NOMO-1 treated with DMSO at 0.1 percent for 48 hours (cell line): ENCODE measurements around the gene APLN.

Source experiments
- DNase-seq: peaks from one replicate; lab custom pipeline; 2025; ENCODE audit not compliant: unreplicated experiment; lab: John Stamatoyannopoulos, UW

The APLN gene

DNA sequence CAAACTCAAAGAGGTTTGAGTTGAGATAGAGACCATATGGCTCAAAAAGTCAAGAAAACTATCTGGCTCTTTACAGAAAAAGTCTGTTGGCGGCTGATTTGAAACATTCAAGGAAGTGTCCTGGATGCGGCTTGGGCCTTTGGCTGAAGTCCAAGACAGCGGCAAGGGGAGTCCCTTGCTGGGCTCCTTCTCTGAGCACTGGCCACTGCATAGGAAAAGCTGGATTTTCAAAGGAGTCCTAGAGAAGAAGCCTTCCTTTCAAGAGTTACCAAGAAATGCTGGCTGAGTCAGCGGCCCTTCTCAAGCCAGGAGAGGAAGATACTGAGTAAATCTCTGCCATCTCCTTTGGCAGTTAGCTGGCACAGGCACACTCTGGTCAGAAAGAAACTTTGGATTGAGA lies 12.1 kb downstream of the APLN start:
- DNase-seq: no peak

DNA sequence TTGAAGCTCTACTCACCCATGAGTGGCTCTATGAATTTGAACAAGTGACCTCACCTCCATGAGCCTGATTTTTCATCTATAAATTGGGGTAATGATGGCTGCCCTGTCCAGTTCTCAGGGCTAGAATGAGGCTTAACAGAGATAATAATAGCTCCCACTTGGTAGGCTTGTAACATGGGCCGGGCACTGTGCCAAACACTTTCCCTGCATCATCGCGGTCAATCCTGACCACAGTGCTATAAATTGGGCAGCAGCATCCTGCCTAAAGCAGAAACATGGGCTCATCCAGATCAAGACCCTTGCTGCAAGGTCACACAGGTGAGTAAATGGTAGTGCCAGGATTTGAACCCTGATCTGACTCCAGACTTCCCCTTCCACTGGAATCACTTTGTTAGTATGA lies 12.8 kb downstream of the APLN start:
- DNase-seq: no peak

DNA sequence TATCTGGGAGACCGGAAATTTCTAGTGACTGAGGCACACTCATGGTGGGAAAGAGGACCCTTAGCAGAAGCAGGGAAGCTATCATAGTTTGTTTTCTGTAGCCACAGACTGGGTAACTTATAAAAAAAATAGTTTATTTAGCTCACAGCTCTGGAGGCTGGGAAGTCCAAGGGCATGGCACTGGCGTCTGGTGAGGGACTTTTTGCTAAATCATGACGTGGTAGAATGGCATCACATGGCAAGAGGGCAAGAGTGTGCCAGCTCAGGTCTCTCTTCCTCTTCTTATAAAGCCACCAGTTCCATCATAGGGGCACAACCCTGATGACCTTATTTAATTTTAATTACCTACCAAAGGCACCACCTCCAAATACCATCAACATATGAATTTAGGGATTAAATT lies 13.3 kb downstream of the APLN start:
- no peak for DNase-seq

DNA sequence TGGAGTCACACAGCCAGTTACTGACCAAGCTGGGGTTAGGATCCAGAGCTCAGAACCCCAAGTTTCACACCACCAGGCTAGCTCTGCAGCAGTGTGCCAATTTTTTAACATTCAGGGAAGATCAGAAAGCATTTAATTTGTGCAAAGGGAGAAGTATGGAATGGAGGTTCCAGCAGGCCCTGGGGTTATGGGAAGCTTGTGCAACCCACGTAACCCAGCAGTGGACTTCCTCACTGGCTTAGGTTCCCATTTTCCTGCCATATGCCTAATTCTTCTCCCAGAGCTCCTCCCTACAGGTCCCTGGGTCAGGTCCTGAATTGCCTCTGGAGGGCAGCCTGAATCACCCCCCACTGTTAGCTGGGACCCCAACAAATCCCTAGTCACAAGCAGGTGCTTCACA lies 14.0 kb downstream of the APLN start:
- DNase-seq: no peak

DNA sequence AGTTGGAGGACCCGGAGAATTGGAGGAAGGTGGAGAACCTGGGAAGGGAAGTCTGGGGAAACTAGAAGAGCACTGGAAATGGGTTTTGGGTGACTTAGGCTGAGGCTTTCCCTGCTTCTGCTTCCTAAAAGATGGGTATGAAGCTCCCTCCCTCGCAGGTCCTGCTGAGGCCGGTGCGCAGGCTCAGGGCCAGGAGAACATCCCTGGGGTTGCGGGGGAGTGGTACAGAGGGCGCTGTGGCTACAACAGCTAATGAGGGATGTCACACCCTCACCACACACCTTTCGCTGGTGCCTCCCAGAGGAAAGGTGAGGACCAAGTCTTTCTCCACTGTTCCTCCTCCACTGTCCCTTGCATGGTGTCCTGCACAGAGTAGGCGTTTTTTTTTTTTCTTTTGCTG lies 15.8 kb downstream of the APLN start:
- DNase-seq: no peak

DNA sequence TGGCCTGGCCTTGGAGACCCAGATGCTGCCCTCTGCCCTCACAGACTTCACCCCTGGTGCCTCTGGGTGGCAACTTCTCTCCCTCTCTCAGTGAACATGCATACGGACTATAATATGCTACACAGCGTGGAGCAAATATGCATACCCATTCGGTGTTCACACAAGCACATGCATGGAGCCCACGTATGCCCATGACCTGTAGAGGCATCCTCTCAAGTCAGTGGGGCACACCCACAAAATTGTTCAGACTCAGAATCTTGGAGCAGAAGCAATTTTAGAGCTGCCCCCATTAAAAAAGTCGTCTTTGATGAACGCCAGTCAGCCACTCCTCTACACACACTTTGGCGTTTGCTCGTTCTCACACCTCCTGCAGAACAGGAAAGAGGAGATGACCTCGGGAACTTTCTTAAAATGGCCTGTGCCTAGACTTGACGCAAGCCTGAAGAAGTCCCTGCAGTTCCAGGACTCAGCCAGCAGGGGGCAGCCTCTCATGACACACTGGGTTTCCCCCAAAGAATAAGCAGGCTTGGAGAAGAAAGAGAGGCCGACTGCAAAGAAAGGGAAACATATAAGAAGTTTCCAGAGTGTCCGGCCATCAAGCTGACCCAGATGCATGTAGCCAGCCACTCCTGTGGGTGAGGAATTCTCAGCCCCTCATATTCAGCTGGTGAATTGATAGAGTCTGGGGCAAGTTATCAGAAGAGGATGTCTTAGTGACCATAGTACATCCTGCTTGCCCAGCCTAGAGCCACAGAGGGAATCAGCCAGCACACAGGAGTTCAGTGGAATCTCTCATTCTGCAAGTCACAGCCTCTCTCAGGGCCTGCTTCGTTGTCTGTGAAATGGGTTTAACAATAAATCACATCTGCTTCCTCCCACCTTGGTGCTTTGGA lies 17.3 kb downstream of the APLN start:
- peak; percentile 54 for DNase-seq

DNA sequence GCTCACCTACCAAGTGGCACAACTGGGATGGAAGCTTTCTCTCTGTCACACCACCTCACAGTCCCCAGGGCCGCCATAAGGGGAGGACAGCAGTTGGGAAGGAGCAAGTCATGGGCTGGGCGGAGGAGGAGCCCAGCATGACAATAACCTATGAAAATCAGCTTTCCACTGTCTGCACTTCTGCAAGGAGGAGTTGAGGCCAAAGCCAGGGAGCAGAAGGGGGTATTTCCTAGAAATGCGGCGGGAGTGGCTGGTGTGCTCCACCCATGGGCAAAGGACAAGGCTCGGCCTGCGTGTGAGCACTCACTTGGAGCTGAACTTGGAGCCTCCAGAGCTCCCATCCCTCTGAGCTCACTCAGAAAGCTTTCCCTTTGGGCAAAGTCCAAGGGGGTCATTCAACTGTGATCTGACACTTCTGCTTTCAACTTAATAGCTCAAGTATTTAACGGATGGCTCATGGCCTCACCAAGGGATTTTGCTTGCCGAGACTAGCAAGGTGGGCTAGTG lies 18.5 kb downstream of the APLN start:
- no peak for DNase-seq

DNA sequence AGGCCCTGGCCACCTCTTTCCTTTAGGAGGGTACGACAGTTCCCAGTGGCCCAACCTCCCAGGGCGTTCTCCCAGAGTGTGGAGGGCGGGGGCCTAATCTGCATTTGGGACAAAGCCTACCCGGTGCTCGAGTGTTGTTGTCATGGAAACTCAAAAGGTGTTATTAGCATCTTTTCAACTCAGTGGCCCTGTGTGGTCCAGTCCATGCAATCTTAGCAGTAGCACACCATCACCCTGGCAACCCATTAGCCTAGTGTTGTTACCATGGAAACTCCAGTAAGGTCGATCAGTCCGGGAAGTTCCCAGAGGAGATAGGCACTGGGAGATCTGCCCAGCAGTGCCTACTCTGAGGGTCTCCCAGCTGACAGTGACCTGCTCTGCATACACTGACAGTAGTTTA lies 20.2 kb downstream of the APLN start:
- no peak for DNase-seq

DNA sequence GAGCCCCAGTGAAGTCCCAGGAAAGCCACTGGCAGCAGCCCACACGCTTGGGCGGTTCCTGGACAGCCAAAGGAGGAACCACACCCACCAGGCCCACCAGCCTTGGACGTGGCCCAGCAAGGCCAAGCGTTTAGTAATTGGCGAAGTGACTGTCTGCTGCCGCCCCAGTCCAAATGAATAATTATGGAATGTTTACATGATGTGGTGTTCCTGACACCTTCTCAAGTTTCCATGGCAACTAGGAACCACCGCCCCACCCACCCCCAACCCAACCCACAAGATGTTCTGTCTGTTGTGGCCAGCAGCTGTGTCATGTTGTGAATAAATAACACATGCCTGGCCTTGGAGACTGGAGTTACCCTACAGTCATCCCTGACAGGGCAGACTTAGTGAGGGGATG lies 22.3 kb downstream of the APLN start:
- no peak for DNase-seq

DNA sequence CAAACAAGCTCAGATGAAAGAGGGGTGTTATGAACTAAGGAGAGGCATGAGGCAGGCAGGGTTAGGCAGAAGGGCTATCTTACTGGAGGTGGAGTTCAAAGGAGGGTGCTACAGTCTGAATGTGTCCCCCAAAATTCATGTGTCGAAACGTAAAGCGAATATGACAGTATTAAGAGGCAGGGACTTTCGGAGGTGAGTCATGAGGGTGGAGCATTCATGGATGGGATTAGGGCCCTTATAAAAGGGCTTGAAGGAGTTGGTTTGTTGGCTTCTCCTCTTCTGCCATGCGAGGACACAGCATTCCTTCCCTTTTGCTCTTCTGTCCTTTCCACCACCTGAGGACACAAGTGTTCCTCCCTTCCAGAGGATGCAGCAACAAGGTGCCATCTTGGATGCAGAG lies 22.9 kb downstream of the APLN start:
- DNase-seq: no peak

DNA sequence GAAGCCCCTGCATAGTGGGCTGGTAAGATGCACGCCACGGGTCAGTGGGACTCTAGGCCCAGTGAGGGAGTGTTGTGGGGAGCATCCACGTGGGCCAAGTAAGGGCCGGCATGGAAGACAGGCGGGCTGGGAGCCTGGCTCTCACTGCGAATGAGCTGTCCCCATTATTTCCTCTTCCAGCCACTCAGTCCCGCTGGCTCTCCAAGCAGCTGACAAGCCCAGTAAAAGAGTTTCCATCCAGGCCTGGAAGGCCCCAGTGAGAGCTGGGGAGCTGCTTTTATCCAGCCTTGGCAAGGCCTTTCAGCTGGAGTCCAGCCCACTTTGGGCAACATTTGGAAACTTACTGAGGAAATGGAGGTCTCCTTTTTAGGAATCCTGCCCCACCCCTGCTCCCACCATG lies 24.9 kb downstream of the APLN start:
- no peak for DNase-seq

DNA sequence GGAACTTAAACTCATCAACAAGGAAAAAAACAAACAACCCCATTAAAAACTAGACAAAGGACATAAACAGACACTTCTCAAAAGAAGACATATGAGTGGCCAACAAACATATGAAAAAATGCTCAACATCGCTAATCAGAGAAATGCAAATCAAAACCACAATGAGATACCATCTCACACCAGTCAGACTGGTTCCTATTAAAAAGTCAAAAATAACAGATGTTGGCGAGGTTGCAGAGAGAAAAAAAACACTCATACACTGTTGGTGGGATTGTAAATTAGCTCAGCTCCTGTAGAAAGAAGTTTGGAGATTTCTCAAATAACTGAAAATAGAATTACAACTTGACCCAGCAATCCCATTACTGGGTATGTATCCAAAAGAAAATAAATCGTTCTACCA lies 28.7 kb downstream of the APLN start:
- no peak for DNase-seq

DNA sequence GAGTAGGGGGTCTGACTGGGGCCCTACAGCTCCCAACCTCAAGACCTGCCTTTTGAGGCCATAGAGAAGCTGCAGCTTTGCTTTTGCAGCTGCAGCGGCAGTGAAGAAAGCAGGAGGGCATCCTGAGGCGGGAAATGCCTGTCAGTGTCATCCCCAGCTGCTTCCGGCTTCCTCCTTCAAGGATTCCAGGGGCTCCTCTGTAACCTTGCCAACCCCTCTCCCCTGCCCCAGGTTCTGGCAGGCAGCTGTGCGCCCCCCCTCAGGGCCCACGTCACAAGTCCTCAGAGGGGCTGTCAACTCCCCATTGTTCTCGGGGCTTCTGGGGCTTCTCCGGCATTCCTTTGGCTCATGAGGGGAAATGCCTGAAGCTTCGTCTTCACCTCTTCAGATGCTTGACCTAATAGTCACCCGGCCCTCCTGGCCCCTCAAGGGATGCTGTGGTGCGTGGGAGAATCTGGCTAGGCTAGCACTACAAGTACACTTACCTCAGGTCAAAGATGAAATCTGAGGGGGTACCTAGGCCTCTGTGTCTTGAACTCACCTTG lies 31.9 kb downstream of the APLN start:
- DNase-seq: no peak

DNA sequence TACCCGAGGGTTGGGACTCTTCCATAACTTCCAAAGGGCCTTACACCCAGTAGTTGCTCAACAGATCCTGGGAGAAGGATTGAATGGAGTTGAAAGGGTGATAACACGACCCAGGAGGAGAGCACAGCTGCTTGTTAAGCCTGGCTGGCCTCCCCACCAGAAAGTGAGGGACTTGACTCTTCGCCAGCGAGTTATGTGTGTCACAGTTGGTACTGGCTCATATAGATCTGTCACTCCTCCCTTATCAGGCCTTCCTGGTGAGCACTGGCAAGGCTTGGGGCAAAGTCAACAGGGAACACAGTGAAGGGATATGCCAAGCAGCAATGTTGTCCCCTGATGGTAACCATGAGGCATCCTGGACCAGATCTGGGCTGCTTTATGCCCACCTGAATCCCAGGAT lies 35.8 kb downstream of the APLN start:
- DNase-seq: no peak

DNA sequence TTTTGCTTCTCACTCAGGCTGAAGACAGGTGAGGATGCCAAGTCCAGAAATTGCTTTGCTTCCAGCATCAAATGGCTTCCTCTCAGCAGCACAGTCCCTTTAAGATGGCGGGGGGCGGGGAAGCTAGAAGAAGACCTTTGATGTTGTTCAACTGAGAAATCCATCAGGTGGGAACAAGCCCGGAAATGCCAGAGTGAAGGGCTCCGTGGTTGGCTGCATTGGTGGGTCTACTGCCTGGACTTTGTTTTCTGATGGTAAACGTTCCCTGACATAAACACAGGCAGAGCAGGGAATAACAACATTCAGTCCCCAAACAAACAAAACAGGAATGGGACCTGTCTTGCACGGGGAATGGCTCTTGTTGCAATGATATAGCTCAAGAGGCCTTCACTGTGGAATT lies 37.3 kb downstream of the APLN start:
- DNase-seq: no peak

DNA sequence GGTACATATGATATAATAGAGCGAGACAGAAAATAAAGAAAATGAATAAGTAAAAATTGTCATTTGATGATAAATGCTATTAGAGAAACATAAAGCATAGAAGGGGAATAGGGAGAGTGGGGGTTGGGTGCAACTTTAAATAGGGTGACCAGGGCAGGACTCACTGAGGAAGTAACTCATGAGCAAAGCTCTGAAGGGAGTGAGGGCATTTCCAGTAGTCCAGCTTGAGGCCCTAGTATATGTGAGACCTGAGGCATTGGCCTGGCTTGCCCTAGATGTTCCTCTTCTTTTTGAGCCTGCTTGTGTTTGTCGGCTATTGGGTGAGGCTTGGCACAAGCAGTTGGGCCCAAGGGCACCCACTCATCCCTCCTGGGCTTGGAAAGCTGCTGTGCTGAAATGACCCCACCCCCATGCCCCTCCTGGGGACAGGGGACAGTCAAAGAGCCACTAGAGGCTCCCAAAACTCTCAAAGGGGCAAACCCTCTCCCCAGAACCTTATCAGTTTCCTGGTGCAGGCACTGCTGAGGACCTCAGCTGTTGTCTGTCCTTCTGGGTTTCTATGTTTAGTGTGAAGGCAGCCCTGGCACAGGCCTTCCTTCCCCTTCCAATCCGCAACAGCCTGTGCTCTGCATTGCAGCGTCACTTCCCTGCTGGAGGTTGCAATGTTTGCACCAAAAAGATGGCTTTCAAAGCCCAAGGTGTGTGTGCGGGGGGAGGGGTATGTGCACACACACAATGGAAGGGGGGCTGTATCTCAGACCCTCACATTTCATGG lies 40.1 kb downstream of the APLN start:
- DNase-seq: peak; percentile 0

DNA sequence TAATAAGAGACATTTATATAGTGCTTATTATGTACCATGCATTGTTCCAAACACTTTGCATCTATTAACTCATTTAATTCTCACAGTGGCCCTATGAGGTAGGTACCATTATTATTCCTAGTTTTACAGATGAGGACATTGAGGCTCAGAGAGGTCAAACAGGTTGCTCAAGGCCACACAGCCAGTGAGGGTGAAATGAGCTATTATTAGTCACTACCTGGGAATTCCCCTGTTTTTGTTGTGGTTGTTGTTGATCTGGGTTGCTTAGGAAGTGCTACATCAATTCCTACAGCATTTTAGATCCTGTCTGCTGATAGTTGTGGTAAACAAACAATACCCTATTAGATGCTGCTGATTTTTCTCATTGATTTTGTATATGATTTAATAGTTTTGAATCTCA lies 41.2 kb downstream of the APLN start:
- DNase-seq: no peak

DNA sequence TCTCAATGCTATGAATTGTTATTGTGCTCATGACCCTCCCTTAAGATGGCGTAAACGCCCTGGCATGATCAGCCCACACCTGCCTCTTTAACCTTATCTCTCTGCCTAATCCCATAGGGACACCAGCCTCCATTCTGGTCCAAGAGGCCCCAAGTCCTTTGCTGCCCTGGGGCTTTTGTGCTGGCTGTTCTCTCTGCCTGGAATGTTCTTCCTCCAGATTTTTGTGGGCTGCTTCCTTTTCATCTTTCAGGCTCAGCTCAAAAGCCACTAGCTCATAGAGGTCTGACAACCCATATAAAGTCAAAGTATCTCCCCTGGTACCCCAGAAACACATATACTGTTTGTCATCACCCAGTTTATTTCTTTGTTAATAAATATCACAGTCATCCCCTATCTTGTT lies 42.4 kb downstream of the APLN start:
- DNase-seq: no peak

DNA sequence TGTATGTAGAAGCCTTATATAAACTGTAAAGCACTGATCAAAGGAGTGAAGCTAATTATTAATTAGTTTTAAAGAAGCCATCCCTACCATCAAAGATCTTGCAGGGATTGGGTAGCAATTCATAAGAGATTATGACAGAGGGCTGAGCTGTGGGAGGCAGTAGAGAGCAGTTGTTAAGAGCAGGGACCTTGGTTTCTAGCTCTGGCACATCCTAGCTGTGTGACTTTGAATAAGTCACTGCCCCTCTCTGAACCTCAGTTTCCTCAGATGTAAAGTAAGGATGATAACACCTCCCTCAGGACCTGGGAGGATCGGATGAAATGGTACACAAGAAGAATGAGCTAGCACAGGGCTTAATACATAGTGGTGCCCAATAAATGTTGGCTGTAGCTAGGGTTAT lies 45.4 kb downstream of the APLN start:
- peak; percentile 0 for DNase-seq

DNA sequence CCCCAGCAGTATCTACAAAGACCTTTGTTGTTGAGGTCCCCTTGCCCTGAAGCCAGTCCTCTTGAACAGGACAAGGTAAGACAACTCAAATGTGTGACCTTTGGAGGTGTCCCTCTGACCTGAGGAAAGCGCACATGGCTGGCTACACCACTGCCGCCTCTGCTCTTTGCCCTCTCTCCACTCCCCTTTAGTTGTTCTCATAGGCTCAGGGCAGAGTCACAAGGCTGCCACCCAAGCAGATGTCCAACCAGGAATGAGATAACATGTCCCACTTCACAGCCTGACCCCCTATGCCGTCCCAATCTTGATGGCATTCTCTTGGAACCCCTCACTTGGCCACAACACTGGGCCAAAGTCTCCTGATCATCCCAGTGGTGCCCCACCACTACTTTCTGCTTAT lies 46.3 kb downstream of the APLN start:
- no peak for DNase-seq

DNA sequence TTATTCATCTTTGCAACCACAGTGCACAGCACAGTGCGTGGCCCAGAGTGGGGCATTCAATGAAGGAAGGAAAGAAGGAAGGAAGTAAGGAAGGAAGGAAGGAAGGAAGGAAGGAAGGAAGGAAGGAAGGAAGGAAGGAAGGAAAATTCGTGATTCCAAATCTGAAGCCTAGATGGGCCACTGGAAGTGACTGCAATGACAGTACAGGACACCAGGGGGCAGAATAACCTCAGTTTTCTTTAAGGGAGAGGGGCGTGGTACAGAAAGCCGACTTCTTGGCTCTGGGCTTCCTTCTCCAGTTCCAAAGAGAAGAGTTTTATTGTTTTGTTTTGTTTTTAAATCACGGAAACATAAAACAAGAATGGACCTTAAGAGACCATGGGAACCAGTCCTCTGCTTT lies 47.8 kb downstream of the APLN start:
- DNase-seq: peak; percentile 44

DNA sequence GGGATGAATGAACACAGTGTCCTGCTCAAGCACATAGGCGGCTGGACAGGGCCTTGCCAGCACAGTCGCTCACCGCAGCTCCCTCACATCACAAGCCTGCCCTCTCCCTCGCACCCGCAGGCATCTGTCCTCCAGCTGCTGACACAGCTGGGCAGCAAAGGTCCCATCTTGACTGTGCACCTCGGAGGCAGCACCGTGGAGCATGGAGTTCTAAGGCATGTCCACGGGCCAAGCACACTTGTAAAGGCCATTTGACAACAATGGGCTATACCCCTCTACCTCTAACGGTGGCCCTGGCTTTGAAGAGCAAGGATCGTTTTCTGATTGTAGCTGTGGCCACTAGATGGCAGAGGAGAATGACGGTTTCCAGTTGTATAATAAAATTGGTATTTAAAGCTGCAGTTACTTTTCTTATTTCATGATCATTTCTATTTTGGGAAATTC lies 53.8 kb downstream of the APLN start:
- DNase-seq: peak; percentile 0
